PC-3 (cell line): Measurements from ENCODE around the gene OR11L1.

Experiments used
- CTCF ChIP-seq: fragments of 300-600 bp; sonication (generic); conservative IDR thresholded peaks from 2 replicates; pipeline ENCODE4 v1.5.1; 2017; ENCODE audit warnings: antibody characterized with exemption, low read depth, mild to moderate bottlenecking, low read length
- EZH2phosphoT487 ChIP-seq: fragments of 300-600 bp; sonication (generic); IDR thresholded peaks from 2 replicates; pipeline ENCODE4 v1.6.1; 2018; ENCODE audit warnings: mild to moderate bottlenecking, antibody characterized with exemption, low read length, borderline replicate concordance

DNA sequence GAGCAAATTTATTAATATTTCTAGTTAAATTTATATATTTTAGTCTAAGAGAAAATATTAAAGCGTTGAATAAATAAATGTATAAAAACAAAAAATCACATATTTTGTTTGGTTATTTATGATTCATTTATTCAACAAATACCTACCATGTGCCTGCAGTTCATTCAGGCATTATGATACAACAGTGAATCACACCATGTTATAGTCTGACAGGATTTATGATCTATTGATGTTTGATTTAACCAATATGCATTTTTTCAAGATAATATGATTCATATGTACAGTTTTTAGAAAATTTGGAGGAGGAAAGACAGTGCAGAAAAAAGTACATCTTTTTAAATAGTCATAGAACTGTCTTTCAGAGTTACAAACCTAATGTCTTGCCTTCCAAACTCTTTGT is 7.9 kb upstream of the OR11L1 start:
- TF ChIP-seq CTCF (no peak), EZH2phosphoT487 (no peak)
